Activated CD4-positive, alpha-beta T cell treated with anti-CD3 and anti-CD28 coated beads, Interleukin-2, amount 50 U/mL, for 16 hours (primary cell): ENCODE results near the gene COL1A1.

Experiments used
- DNase-seq: peaks from one replicate; pipeline ENCODE4 v3.0.0-alpha.2; 2020

The COL1A1 gene

DNA sequence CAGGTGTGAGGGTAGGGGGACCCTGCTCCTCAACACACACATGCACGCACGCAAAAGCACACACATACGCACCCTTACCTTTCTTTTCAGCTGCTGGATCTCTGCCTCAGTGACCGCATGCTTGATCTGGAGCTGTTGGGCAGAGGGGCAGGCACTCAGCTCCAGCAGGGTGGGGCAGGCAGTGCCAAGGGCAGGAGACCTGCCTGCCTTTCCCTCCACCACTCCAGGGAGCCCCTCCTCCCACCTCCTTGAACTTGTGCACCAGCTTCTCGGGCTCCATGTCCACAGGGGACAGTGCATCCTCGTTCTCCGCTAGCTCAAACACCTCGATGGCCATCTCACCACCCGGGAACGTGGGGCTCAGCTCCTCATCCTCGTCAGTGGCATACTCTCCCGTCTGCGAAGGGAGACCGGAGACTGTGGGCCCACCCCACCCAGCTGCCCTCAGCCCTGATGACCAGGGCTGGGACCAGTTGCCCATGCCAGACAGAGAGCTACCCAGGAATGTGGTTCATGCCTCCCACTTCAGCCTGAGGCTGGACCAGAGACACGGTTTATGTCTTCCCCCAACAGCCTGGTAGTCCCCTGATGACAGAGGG, 62.1 kb downstream of the COL1A1 start:
- DNase-seq = no peak

DNA sequence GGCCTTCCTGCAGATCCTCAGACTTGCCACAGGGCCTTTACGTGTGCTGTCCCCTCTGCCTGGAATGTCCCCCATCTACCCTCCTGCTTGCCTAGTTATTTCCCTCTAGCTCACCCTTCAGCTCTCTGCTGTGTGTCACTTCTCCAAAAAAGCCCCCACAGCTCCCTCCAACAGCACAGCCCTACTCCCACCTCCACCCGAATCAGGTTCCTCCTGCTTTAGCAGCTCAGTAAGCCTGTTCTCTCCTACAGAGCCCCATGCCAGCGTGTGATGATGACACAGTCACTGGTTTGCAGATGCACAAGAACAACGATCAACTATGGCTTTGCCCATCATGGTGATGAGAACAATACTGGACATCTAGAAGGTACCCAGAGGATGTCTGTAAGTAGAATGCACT, 64.4 kb downstream of the COL1A1 start:
- DNase-seq = no peak

DNA sequence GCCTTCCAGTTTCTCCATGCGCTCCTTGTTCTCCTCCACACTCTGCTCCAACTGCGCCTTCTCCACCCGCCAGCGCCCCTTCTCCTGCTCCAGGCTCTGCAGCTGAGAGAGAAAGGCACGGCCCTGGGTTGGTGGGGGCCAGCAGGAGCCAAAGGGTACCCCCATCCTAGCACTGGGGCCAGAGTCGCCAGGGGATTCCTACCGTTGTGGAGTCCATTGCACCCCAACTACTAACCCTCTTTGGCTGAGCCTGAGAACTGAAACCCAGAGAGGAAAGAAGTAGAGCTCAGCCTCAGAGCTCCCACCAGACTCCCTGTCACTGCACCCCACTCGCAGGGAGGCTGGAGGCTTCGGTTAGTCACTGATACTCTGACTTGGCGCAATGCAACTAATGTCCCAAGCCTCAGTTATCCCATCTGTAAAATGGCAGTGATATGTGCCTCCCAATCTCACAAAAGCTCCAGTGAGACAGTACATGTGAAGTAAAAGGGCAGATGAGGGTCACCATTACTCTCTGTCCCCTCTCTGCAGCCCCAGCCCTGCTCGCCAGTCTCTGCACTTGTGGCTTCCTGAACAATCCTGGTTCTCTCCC, 65.2 kb downstream of the COL1A1 start:
- DNase-seq = no peak

DNA sequence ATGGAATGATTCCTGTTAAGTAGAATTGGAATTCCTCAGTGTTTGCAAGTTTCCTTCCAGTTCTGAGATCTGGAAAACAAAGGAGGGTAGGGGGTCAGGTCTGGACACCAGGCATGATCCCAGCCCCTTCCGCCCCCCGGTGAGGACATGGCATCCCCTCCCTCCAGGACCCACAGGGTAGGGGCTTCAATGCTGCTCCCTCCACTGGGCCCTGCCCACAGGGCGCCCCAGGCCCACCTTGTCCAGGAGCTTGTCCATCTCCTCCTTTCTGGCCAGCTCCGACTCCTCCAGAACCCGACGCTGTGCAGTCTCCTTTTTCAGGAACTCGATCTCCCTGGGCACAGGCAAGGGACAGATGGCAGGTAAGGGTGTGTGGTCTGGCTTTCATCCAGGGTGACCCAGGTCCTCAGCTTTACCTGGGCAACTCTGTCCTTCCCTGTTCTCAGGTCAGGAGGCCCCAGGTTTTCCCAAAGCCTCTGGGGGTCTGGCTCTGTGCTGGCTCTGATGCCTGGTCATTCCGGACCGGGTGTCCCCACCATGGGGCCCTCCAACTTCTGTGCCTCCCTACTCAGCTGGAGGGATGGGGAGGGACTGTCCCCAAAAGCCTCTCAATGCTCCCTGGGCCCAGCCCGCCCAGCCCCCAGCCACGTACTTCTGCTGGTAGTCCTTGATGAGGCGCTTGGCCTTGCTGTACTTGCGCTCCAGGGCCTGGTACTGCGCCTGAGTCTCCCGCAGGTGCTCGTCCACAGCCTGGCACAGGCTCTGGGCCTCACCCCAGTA, 65.9 kb downstream of the COL1A1 start:
- DNase-seq = no peak

DNA sequence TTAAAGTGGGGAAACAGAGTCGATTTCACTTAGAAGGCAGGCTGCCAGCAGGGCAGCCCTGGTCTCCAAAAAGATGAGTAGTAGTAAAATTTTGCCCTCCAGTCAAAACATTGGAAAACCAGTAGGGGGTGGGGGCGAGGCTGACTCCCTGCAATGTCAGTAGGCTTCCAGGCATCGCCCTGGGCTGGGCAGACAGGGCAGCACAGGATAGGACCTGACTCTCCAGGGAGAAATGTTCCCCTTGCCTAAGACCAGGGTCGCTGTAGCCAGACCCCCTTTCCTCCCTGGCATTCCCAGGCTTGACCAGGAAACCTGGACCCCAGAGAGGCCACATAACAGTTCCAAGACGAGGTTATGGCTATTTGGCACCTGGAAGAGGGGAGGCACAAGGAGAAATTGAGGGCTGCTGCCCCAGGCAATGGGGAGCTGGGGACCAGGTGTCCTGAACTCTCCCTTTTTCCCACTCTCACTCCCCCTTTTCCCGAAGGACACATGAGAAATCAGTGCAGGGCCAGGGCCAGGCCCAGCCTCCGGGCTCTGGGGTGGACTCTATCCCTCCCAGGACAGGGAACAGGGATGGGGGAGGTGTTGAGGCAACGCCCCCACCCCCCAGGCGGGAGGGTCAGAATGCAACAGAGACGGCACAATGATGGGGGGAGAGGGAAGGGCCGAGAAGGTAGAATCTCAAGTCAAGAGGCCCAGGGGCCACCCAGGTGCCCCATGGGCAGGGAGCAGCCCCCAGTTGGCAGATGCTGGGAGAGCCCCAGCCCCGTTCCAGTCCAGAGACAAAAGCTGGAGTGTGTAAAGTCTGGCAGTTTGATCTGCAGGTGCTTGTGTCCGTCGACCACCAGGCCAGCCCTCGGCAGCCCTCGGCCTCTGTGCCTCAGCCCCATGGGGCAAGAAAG, 67.0 kb downstream of the COL1A1 start:
- DNase-seq = no peak

DNA sequence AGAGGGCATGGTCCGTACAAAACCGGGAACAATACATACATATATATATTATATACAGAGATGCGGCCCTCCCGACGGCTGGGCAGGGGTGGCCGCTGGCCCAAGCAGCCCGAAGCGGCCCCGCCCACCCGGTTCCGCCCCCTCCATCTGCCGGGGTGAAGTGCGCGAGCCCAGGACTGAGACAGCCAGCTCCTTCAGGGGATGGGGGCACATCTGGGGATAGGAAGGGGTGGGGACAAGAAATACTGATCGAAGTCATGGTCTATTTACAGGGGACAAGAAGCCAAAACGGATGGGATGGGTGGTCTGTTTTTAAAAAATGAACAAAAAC, 67.7 kb downstream of the COL1A1 start:
- DNase-seq = no peak
